Measurements from ENCODE around the gene TPM4.

DNA sequence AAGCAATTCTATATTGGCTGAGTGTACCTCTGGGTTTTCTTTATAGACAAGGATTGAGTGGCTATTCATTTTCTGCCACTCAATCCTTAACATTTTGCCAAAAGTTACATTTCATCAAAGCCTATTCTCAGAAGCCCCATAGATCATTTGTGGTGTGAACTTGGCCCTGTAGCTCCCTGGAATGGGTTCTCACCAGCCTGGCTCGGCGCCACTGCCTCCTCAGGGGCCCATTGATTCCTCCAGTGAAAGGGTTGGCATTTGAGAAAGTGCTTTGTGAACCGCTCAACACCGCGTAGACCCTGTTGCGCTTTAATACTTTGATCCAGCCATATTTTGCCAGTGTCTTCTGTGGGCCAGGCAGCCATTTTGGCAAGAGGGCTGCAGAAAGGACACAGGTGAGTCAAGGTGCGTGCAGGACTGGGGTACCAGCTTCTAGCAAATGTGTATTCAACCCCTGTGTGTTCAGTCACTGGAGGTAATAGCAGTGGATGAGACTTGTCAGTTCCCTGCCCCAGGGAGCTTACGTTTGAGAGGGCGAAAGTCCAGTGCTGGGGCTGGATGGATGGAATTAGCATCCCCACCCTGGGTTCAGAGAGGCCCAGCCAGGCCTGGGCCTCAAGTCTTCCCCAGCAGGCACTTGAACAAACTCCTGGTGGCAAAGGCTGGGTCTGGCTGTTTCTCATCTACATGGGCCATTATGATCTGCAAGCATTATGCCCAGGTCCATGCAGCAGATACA lies 39.2 kb downstream of the TPM4 start:
- TF ChIP-seq EP300 (IDR thresholded peaks at IDR 0.05; ENCODE audit: borderline replicate concordance) (no peak), TAF1 (IDR thresholded peaks at IDR 0.05; ENCODE audit: low read depth) (no peak), ZBTB7A (IDR thresholded peaks at IDR 0.05; ENCODE audit: low read depth) (no peak), RAD21 (IDR thresholded peaks at IDR 0.05; ENCODE audit: low read depth) (no peak), CREB1 (IDR thresholded peaks at IDR 0.05; ENCODE audit: low read depth) (no peak), EGR1 (IDR thresholded peaks at IDR 0.05) (no peak), TEAD4 (IDR thresholded peaks at IDR 0.05) (no peak)
- TF ChIP-seq, protein P1, sequence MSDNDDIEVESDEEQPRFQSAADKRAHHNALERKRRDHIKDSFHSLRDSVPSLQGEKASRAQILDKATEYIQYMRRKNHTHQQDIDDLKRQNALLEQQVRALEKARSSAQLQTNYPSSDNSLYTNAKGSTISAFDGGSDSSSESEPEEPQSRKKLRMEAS (IDR thresholded peaks at IDR 0.05) = no peak
- TF ChIP-seq, protein P2, sequence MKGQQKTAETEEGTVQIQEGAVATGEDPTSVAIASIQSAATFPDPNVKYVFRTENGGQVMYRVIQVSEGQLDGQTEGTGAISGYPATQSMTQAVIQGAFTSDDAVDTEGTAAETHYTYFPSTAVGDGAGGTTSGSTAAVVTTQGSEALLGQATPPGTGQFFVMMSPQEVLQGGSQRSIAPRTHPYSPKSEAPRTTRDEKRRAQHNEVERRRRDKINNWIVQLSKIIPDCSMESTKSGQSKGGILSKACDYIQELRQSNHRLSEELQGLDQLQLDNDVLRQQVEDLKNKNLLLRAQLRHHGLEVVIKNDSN (IDR thresholded peaks at IDR 0.05) = no peak
